CD4-positive, alpha-beta memory T cell (primary cell): Measurements from ENCODE around the gene PIGA. TPM values are rescaled to one million over a fixed set of nuclear protein-coding genes. Genes with fewer than 3 reads are reported as not detected.

Source experiments
- CTCF ChIA-PET: fragments of 350-600 bp; sonication (Branson Sonifier 250); formaldehyde crosslinking; loops from one replicate; lab custom pipeline; 2021; ENCODE audit warnings: inconsistent platforms; ENCODE audit not compliant: partially characterized antibody; lab: Charles Lee
- POLR2A ChIA-PET: fragments of 350-600 bp; sonication (Branson Sonifier 250); formaldehyde crosslinking; loops from one replicate; lab custom pipeline; 2021; ENCODE audit not compliant: partially characterized antibody; lab: Charles Lee
- DNase-seq, 5 donors: peaks; one replicate each; pipeline versions ENCODE4 v3.0.0 to v3.0.0-alpha.2; 2020 to 2022; ENCODE audit warnings: mixed read lengths in 1 of 5
- H3K27ac ChIP-seq: one replicate; pipeline ENCODE4 v1.7.0; 2013; ENCODE audit warnings: low read depth, low read length
- H3K27me3 ChIP-seq: 2 replicates; pipeline ENCODE4 v1.7.0; 2013; ENCODE audit warnings: mild to moderate bottlenecking, low read length, moderate library complexity; ENCODE audit not compliant: insufficient read depth
- H3K36me3 ChIP-seq: 2 replicates; pipeline ENCODE4 v1.7.0; 2013; ENCODE audit warnings: mild to moderate bottlenecking, low read length, moderate library complexity; ENCODE audit not compliant: insufficient read depth
- H3K4me1 ChIP-seq: 2 replicates; pipeline ENCODE4 v1.7.0; 2013; ENCODE audit warnings: mild to moderate bottlenecking, low read length, moderate library complexity; ENCODE audit not compliant: insufficient read depth
- H3K4me3 ChIP-seq, 2 donors: one replicate each; pipeline ENCODE4 v1.7.0; 2013; ENCODE audit warnings: low read length in 2 of 2, mild to moderate bottlenecking in 1 of 2
- H3K9me3 ChIP-seq, 2 donors: one replicate each; pipeline ENCODE4 v1.7.0; 2013; ENCODE audit warnings: low read length in 2 of 2, control low read depth in 1 of 2; ENCODE audit not compliant: control insufficient read depth in 1 of 2
- H3K27ac Mint-ChIP-seq, 7 donors: one replicate each; pipeline ENCODE4 v1.8.0; 2020 to 2021; ENCODE audit warnings: mixed read lengths in 7 of 7, mild to moderate bottlenecking in 6 of 7, inconsistent platforms in 3 of 7, moderate library complexity in 3 of 7
- H3K27me3 Mint-ChIP-seq, 2 donors: one replicate each; pipeline ENCODE4 v1.8.0; 2020 to 2021; ENCODE audit warnings: mixed read lengths in 2 of 2
- H3K36me3 Mint-ChIP-seq, 2 donors: one replicate each; pipeline ENCODE4 v1.8.0; 2020 to 2021; ENCODE audit warnings: mixed read lengths in 2 of 2, inconsistent platforms in 1 of 2, mild to moderate bottlenecking in 1 of 2
- H3K4me1 Mint-ChIP-seq, 4 donors: one replicate each; pipeline ENCODE4 v1.8.0; 2020 to 2021; ENCODE audit warnings: mixed read lengths in 4 of 4, mild to moderate bottlenecking in 1 of 4
- H3K4me3 Mint-ChIP-seq, 8 donors: one replicate each; pipeline ENCODE4 v1.8.0; 2020 to 2021; ENCODE audit warnings: mixed read lengths in 8 of 8, mild to moderate bottlenecking in 7 of 8, moderate library complexity in 6 of 8, inconsistent platforms in 3 of 8
- H3K9me3 Mint-ChIP-seq, 8 donors: one replicate each; pipeline ENCODE4 v1.8.0; 2020 to 2021; ENCODE audit warnings: mixed read lengths in 8 of 8, mild to moderate bottlenecking in 5 of 8, inconsistent platforms in 3 of 8, moderate library complexity in 1 of 8
- intact Hi-C: fragments of 100-400 bp; cut with micrococcal nuclease; formaldehyde crosslinking; loops from one replicate; pipeline ENCODE4 v1.15.1; 2023
- polyA plus RNA-seq, 2 donors: library from polyadenylated mRNA; unstranded; fragments of 300-500 nt; fragmentation: Illumina TruSeq; gene quantifications; one replicate each; pipeline ENCODE4 v1.2.3, GENCODE V29; 2021
- total RNA-seq, 2 experiments: library from RNA; stranded (reverse); gene quantifications; one replicate each; pipeline ENCODE4 v1.2.3, GENCODE V29; 2021

PIGA gene
- total and polyA plus RNA-seq, 4 experiments from 2014 or later = 6.4 to 32.3 (median 18.0) TPM

GRCh38 chrX:15359701-15360100 lies 24.4 kb upstream of the PIGA start:
- CTCF ChIA-PET = no interaction called here
- no peak overlapping the region for H3K4me3 Mint-ChIP-seq
- POLR2A ChIA-PET = no interaction called here
- Histone ChIP-seq H3K4me3 (no peak overlapping the region), H3K9me3 (no peaks in the 10 kb centered on the region), H3K36me3 (no peaks in the 10 kb centered on the region), H3K27ac (no peak overlapping the region), H3K27me3 (no peaks in the 10 kb centered on the region), H3K4me1 (no peaks in the 10 kb centered on the region)
- no peaks in the 10 kb centered on the region for H3K36me3 Mint-ChIP-seq
- no peak for DNase-seq
- peaks cover 3 to 4% of the 10 kb centered on the region in 2 donors for H3K27me3 Mint-ChIP-seq
- no peaks in the 10 kb centered on the region for H3K4me1 Mint-ChIP-seq
- no peak overlapping the region for H3K27ac Mint-ChIP-seq
- peaks cover 0 to 6% (median 0%) of the 10 kb centered on the region in 8 donors for H3K9me3 Mint-ChIP-seq
- intact Hi-C loops = no loop called here

- H3K27me3 Mint-ChIP-seq = peaks cover 0 to 3% of the 10 kb centered on the region in 2 donors
- Histone ChIP-seq H3K4me3 (no peak overlapping the region), H3K27me3 (no peaks in the 10 kb centered on the region), H3K36me3 (no peaks in the 10 kb centered on the region), H3K27ac (no peak overlapping the region), H3K9me3 (no peaks in the 10 kb centered on the region), H3K4me1 (no peaks in the 10 kb centered on the region)
- H3K27ac Mint-ChIP-seq = no peak overlapping the region
- ChIA-PET POLR2A (no interaction called here), CTCF (interaction anchor here (1.0 kb wide), 1 partner anchor 8 kb away, joined by 3 read pairs; no protein-coding TSS in a partner anchor)
- intact Hi-C loops = no loop called here
- H3K9me3 Mint-ChIP-seq = peaks cover 0 to 6% (median 0%) of the 10 kb centered on the region in 8 donors
- H3K36me3 Mint-ChIP-seq = no peaks in the 10 kb centered on the region
- DNase-seq = no peak
- no peak overlapping the region for H3K4me3 Mint-ChIP-seq
- H3K4me1 Mint-ChIP-seq = no peaks in the 10 kb centered on the region
Measured at GRCh38 chrX:15358533-15358932, 23.2 kb upstream of the PIGA start.

GRCh38 chrX:15356444-15356843 lies 21.1 kb upstream of the PIGA start:
- H3K36me3 ChIP-seq = no peaks in the 10 kb centered on the region
- CTCF ChIA-PET = no interaction called here
- Mint-ChIP-seq H3K27me3 (no peaks in the 10 kb centered on the region), H3K9me3 (peaks cover 0 to 6% (median 0%) of the 10 kb centered on the region in 8 donors), H3K36me3 (no peaks in the 10 kb centered on the region), H3K27ac (no peak overlapping the region), H3K4me1 (no peaks in the 10 kb centered on the region), H3K4me3 (no peak overlapping the region)
- H3K9me3 ChIP-seq = no peaks in the 10 kb centered on the region
- H3K4me1 ChIP-seq = no peaks in the 10 kb centered on the region
- intact Hi-C loops = no loop called here
- no peaks in the 10 kb centered on the region for H3K27me3 ChIP-seq
- POLR2A ChIA-PET = no interaction called here
- no peak overlapping the region for H3K4me3 ChIP-seq
- no peak for DNase-seq
- H3K27ac ChIP-seq = no peak overlapping the region

GRCh38 chrX:15350329-15350996 lies 15.1 kb upstream of the PIGA start:
- ChIA-PET CTCF (interaction anchor here (0.6 to 1.9 kb wide), 6 partner anchors 11 to 1345 kb away, joined by 3 to 5 read pairs (median 4); no protein-coding TSS in a partner anchor), POLR2A (no interaction called here)
- peak overlapping the region in 1 of 7 donors; percentile 32 for H3K27ac Mint-ChIP-seq
- Histone ChIP-seq H3K27me3 (no peaks in the 10 kb centered on the region), H3K9me3 (no peaks in the 10 kb centered on the region), H3K27ac (no peak overlapping the region), H3K4me3 (no peak overlapping the region), H3K4me1 (no peaks in the 10 kb centered on the region), H3K36me3 (no peaks in the 10 kb centered on the region)
- H3K4me1 Mint-ChIP-seq = no peaks in the 10 kb centered on the region
- H3K4me3 Mint-ChIP-seq = no peak overlapping the region
- H3K36me3 Mint-ChIP-seq = no peaks in the 10 kb centered on the region
- intact Hi-C loops = no loop called here
- peaks cover 2 to 3% of the 10 kb centered on the region in 2 donors for H3K27me3 Mint-ChIP-seq
- DNase-seq = no peak
- peaks cover 0 to 3% (median 0%) of the 10 kb centered on the region in 8 donors for H3K9me3 Mint-ChIP-seq

- Mint-ChIP-seq H3K36me3 (no peaks in the 10 kb centered on the region), H3K27ac (no peak overlapping the region), H3K4me1 (no peaks in the 10 kb centered on the region), H3K4me3 (no peak overlapping the region), H3K9me3 (no peaks in the 10 kb centered on the region), H3K27me3 (peaks cover 3% of the 10 kb centered on the region in 2 donors)
- no peaks in the 10 kb centered on the region for H3K4me1 ChIP-seq
- H3K27me3 ChIP-seq = no peaks in the 10 kb centered on the region
- no peak overlapping the region for H3K27ac ChIP-seq
- no peaks in the 10 kb centered on the region for H3K36me3 ChIP-seq
- intact Hi-C loops = loop anchor here (5.0 kb wide), 2 partner anchors 118 to 1323 kb away; no protein-coding TSS in a partner anchor
- no peak overlapping the region for H3K4me3 ChIP-seq
- ChIA-PET POLR2A (no interaction called here), CTCF (interaction anchor here (0.9 to 1.9 kb wide), 6 partner anchors 10 to 1347 kb away, joined by 3 to 10 read pairs (median 4); no protein-coding TSS in a partner anchor)
- H3K9me3 ChIP-seq = no peaks in the 10 kb centered on the region
- DNase-seq = peak in 4 of 5 donors; percentile 11 to 24 (median 16)
Measured at GRCh38 chrX:15349046-15349445, 13.7 kb upstream of the PIGA start.

GRCh38 chrX:15345976-15346375 lies 10.7 kb upstream of the PIGA start:
- Mint-ChIP-seq H3K4me1 (no peaks in the 10 kb centered on the region), H3K36me3 (no peaks in the 10 kb centered on the region), H3K27ac (no peak overlapping the region), H3K27me3 (peaks cover 7 to 9% of the 10 kb centered on the region in 2 donors), H3K4me3 (no peak overlapping the region), H3K9me3 (no peaks in the 10 kb centered on the region)
- intact Hi-C loops = loop anchor here (5.0 kb wide), 2 partner anchors 121 to 1326 kb away; no protein-coding TSS in a partner anchor
- Histone ChIP-seq H3K9me3 (no peaks in the 10 kb centered on the region), H3K4me1 (no peaks in the 10 kb centered on the region), H3K27me3 (no peaks in the 10 kb centered on the region), H3K36me3 (no peaks in the 10 kb centered on the region), H3K27ac (no peak overlapping the region), H3K4me3 (no peak overlapping the region)
- no peak for DNase-seq
- ChIA-PET CTCF (no interaction called here), POLR2A (interaction anchor here (0.6 kb wide), 1 partner anchor 26 kb away, joined by 3 read pairs; no protein-coding TSS in a partner anchor)

- Mint-ChIP-seq H3K36me3 (no peaks in the 10 kb centered on the region), H3K4me3 (no peak overlapping the region), H3K27me3 (peaks cover 10 to 13% of the 10 kb centered on the region in 2 donors), H3K9me3 (no peaks in the 10 kb centered on the region), H3K27ac (no peak overlapping the region), H3K4me1 (no peaks in the 10 kb centered on the region)
- intact Hi-C loops = no loop called here
- no peaks in the 10 kb centered on the region for H3K27me3 ChIP-seq
- H3K27ac ChIP-seq = no peak overlapping the region
- ChIA-PET CTCF (no interaction called here), POLR2A (no interaction called here)
- DNase-seq = no peak
- H3K9me3 ChIP-seq = no peaks in the 10 kb centered on the region
- H3K4me3 ChIP-seq = no peak overlapping the region
- H3K36me3 ChIP-seq = no peaks in the 10 kb centered on the region
- H3K4me1 ChIP-seq = no peaks in the 10 kb centered on the region
Measured at GRCh38 chrX:15344106-15344505, 8.8 kb upstream of the PIGA start.
